H9 (cell line): ENCODE measurements around the gene RAD23B. TPM values are rescaled to one million over a fixed set of nuclear protein-coding genes. Genes with fewer than 3 reads are reported as not detected.

ENCODE experiments used
- DNase-seq: peaks from one replicate; pipeline ENCODE4 v3.0.0-alpha.2; 2017
- H2AFZ ChIP-seq: one replicate; pipeline ENCODE4 v1.6.1; 2013; ENCODE audit warnings: mild to moderate bottlenecking, low read length, control low read depth, moderate library complexity
- H2AK5ac ChIP-seq: 2 replicates; pipeline ENCODE4 v1.6.1; 2013; ENCODE audit warnings: low read length, control low read depth, mixed read lengths; ENCODE audit not compliant: insufficient read length
- H2BK120ac ChIP-seq: one replicate; pipeline ENCODE4 v1.6.1; 2013; ENCODE audit warnings: low read depth, mild to moderate bottlenecking, low read length, control low read depth, inconsistent platforms; ENCODE audit not compliant: poor library complexity, severe bottlenecking
- H2BK12ac ChIP-seq: 2 replicates; pipeline ENCODE4 v1.6.1; 2013; ENCODE audit warnings: low read length, control low read depth, mixed read lengths, low read depth; ENCODE audit not compliant: insufficient read length
- H2BK15ac ChIP-seq: 2 replicates; pipeline ENCODE4 v1.6.1; 2013; ENCODE audit warnings: low read depth, low read length, control low read depth
- H2BK20ac ChIP-seq: one replicate; pipeline ENCODE4 v1.6.1; 2013; ENCODE audit warnings: low read depth, mild to moderate bottlenecking, low read length, control low read depth, inconsistent platforms; ENCODE audit not compliant: poor library complexity, severe bottlenecking
- H2BK5ac ChIP-seq: 2 replicates; pipeline ENCODE4 v1.6.1; 2013; ENCODE audit warnings: low read length, control low read depth, mixed read lengths; ENCODE audit not compliant: insufficient read length
- H3K14ac ChIP-seq: 2 replicates; pipeline ENCODE4 v1.6.1; 2013; ENCODE audit warnings: low read length, control low read depth; ENCODE audit not compliant: insufficient read depth
- H3K18ac ChIP-seq: 2 replicates; pipeline ENCODE4 v1.6.1; 2013; ENCODE audit warnings: low read depth, mild to moderate bottlenecking, mixed read lengths, low read length, control low read depth; ENCODE audit not compliant: insufficient read length
- H3K23ac ChIP-seq: 2 replicates; pipeline ENCODE4 v1.6.1; 2013; ENCODE audit warnings: low read length, control low read depth, mixed read lengths, low read depth; ENCODE audit not compliant: insufficient read length
- H3K23me2 ChIP-seq: 2 replicates; pipeline ENCODE4 v1.6.1; 2013; ENCODE audit warnings: low read depth, mild to moderate bottlenecking, mixed read lengths, low read length, control low read depth; ENCODE audit not compliant: insufficient read length, poor library complexity, severe bottlenecking
- H3K27ac ChIP-seq: 2 replicates; pipeline ENCODE4 v1.5.1; 2013; ENCODE audit warnings: low read length, control low read depth, mixed read lengths, low read depth; ENCODE audit not compliant: insufficient read length
- H3K27me3 ChIP-seq: 2 replicates; pipeline ENCODE4 v1.6.1; 2013; ENCODE audit warnings: low read length, control low read depth, inconsistent platforms; ENCODE audit not compliant: insufficient read depth
- H3K4ac ChIP-seq: 2 replicates; pipeline ENCODE4 v1.6.1; 2013; ENCODE audit warnings: low read depth, mild to moderate bottlenecking, control low read depth, inconsistent platforms, low read length, moderate library complexity
- H3K4me1 ChIP-seq: 2 replicates; pipeline ENCODE4 v1.6.1; 2013; ENCODE audit warnings: low read length, control low read depth, inconsistent platforms; ENCODE audit not compliant: insufficient read depth
- H3K4me2 ChIP-seq: 2 replicates; pipeline ENCODE4 v1.6.1; 2013; ENCODE audit warnings: low read length, control low read depth, mixed read lengths; ENCODE audit not compliant: insufficient read length, insufficient read depth
- H3K56ac ChIP-seq: 2 replicates; pipeline ENCODE4 v1.6.1; 2013; ENCODE audit warnings: low read depth, mild to moderate bottlenecking, mixed read lengths, low read length, control low read depth; ENCODE audit not compliant: insufficient read length
- H3K79me1 ChIP-seq: 2 replicates; pipeline ENCODE4 v1.6.1; 2013; ENCODE audit warnings: low read depth, mild to moderate bottlenecking, moderate library complexity, low read length, control low read depth, inconsistent platforms; ENCODE audit not compliant: insufficient read depth, poor library complexity, severe bottlenecking
- H3K79me2 ChIP-seq: 2 replicates; pipeline ENCODE4 v1.6.1; 2013; ENCODE audit warnings: low read length, control low read depth, inconsistent platforms; ENCODE audit not compliant: insufficient read depth
- H3K9ac ChIP-seq: 2 replicates; pipeline ENCODE4 v1.6.1; 2013; ENCODE audit warnings: low read length, control low read depth, mixed read lengths; ENCODE audit not compliant: insufficient read length; ENCODE audit errors: extremely low read depth
- H3K9me3 ChIP-seq: one replicate; pipeline ENCODE4 v1.6.1; 2013; ENCODE audit warnings: low read depth, low read length, inconsistent platforms; ENCODE audit not compliant: control insufficient read depth
- H3T11ph ChIP-seq: one replicate; pipeline ENCODE4 v1.6.1; 2013; ENCODE audit warnings: mild to moderate bottlenecking, low read length, control low read depth, inconsistent platforms
- H4K20me1 ChIP-seq: one replicate; pipeline ENCODE4 v1.6.1; 2013; ENCODE audit not compliant: control insufficient read depth, insufficient read length, insufficient read depth
- H4K5ac ChIP-seq: 2 replicates; pipeline ENCODE4 v1.6.1; 2013; ENCODE audit warnings: low read depth, mild to moderate bottlenecking, mixed read lengths, low read length, control low read depth; ENCODE audit not compliant: insufficient read length
- H4K8ac ChIP-seq: replicated peaks from 2 replicates; pipeline ENCODE4 v1.6.1; 2013; ENCODE audit warnings: low read length, control low read depth, mixed read lengths, low read depth; ENCODE audit not compliant: insufficient read length
- H4K91ac ChIP-seq: 2 replicates; pipeline ENCODE4 v1.6.1; 2013; ENCODE audit warnings: low read depth, mild to moderate bottlenecking, moderate library complexity, mixed read lengths, low read length, control low read depth; ENCODE audit not compliant: insufficient read length
- H3K27ac Mint-ChIP-seq, 3 experiments: 2 replicates in 2 of 3; 3 replicates in 1 of 3; pipeline ENCODE4 v1.8.0; 2020 to 2021; ENCODE audit warnings: mixed read lengths in 3 of 3, mild to moderate bottlenecking in 1 of 3, moderate library complexity in 1 of 3
- H3K27me3 Mint-ChIP-seq: 2 replicates; pipeline ENCODE4 v1.8.0; 2021; ENCODE audit warnings: low read depth, mild to moderate bottlenecking, moderate library complexity, mixed read lengths
- H3K36me3 Mint-ChIP-seq, 3 experiments: 2 replicates in 2 of 3; 3 replicates in 1 of 3; pipeline ENCODE4 v1.8.0; 2020 to 2021; ENCODE audit warnings: low read depth in 3 of 3, mixed read lengths in 3 of 3; ENCODE audit not compliant: insufficient read depth in 1 of 3
- H3K4me1 Mint-ChIP-seq, 2 experiments: 2 replicates each; pipeline ENCODE4 v1.8.0; 2020; ENCODE audit warnings: mixed read lengths in 2 of 2
- H3K4me3 Mint-ChIP-seq, 2 experiments: 2 replicates in 1 of 2; 3 replicates in 1 of 2; pipeline ENCODE4 v1.8.0; 2020 to 2021; ENCODE audit warnings: mild to moderate bottlenecking in 2 of 2, mixed read lengths in 2 of 2, moderate library complexity in 1 of 2
- H3K9me3 Mint-ChIP-seq, 2 experiments: 2 replicates in 1 of 2; 3 replicates in 1 of 2; pipeline ENCODE4 v1.8.0; 2020; ENCODE audit warnings: mild to moderate bottlenecking in 2 of 2, mixed read lengths in 2 of 2, moderate library complexity in 1 of 2
- WGBS: extraction: QIAGEN DNeasy Blood & Tissue Kit; methylation state at CpG from one replicate; pipeline ENCODE4 v1.1.7; 2013; ENCODE audit warnings: missing lambda C conversion rate, low lambda C conversion rate, mixed read lengths; ENCODE audit not compliant: insufficient read length; ENCODE audit errors: extremely low coverage; 5-methylcytosine and 5-hydroxymethylcytosine counted together
- total RNA-seq: library from RNA; stranded (reverse); gene quantifications from 2 replicates; pipeline ENCODE4 v1.2.1, GENCODE V29; 2021
- TF ChIP-seq, protein P1 (sequence below): fragments of 200-600 bp; sonication (generic); conservative IDR thresholded peaks from 3 replicates; pipeline ENCODE4 v1.8.0; 2021; ENCODE audit warnings: antibody characterized with exemption, mild to moderate bottlenecking

Gene RAD23B
- total RNA-seq, 1 experiment from 2014 or later = 154 TPM

DNA sequence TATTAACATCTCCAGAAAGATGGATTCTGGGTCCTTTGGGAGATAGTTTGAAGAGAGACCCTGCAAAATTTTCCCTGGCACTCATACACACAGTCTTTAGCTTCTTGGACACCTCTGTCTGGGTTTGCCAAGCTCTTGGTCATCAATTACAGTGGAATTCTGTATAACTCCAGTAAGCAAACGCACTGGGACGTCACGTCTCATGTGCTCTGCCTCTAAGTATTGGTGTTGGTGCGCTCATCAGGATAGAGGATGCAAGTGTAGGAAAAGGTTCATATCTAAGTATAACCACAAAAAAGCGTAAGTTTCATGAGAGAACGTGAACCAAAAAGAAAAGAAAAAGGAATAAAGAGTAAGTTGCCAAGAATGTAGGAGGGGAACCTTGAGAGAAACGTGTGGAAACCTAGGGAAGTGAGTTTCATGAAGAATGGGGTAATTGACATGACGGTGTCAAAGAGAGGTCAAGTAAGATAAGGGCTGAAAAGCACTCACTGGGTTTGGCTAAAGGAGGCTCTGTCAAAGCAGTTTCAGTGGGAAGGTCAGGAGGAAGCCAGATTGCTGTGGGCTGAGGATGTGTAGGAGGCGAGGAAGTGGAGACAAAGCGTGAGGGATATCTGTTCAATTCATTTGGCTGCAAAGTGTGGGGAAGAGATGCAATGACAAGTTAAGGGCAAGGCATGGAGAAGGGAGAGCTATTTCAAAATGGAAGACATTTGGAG is 92.7 kb downstream of the RAD23B start:
- H3K4me3 Mint-ChIP-seq = no peak overlapping the region
- Histone ChIP-seq H3K4me1 (no peaks in the 10 kb centered on the region), H3K56ac (no peak overlapping the region), H4K20me1 (no peaks in the 10 kb centered on the region), H3K23me2 (no peaks in the 10 kb centered on the region), H3K9ac (no peak overlapping the region), H3K79me1 (no peaks in the 10 kb centered on the region), H3K27ac (no peak overlapping the region), H3K4me2 (no peak overlapping the region), H4K5ac (no peak overlapping the region), H3K14ac (no peak overlapping the region), H2AK5ac (no peak overlapping the region), H2BK12ac (no peak overlapping the region), H3K79me2 (no peaks in the 10 kb centered on the region), H3K9me3 (no peaks in the 10 kb centered on the region), H3K23ac (no peak overlapping the region), H2BK5ac (no peak overlapping the region), H4K91ac (no peak overlapping the region), H2AFZ (no peak overlapping the region), H3K4ac (no peak overlapping the region), H2BK20ac (peak overlapping the region; percentile 26), H3K18ac (no peak overlapping the region), H2BK120ac (no peak overlapping the region), H2BK15ac (no peak overlapping the region), H3T11ph (no peak overlapping the region), H4K8ac (no peak overlapping the region), H3K27me3 (no peaks in the 10 kb centered on the region)
- peaks cover 3% of the 10 kb centered on the region; the same call in 1 of the 2 replicates for H3K27me3 Mint-ChIP-seq
- H3K4me1 Mint-ChIP-seq = no peaks in the 10 kb centered on the region
- TF ChIP-seq, protein P1, sequence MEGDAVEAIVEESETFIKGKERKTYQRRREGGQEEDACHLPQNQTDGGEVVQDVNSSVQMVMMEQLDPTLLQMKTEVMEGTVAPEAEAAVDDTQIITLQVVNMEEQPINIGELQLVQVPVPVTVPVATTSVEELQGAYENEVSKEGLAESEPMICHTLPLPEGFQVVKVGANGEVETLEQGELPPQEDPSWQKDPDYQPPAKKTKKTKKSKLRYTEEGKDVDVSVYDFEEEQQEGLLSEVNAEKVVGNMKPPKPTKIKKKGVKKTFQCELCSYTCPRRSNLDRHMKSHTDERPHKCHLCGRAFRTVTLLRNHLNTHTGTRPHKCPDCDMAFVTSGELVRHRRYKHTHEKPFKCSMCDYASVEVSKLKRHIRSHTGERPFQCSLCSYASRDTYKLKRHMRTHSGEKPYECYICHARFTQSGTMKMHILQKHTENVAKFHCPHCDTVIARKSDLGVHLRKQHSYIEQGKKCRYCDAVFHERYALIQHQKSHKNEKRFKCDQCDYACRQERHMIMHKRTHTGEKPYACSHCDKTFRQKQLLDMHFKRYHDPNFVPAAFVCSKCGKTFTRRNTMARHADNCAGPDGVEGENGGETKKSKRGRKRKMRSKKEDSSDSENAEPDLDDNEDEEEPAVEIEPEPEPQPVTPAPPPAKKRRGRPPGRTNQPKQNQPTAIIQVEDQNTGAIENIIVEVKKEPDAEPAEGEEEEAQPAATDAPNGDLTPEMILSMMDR = no peak
- no CpG with 5 or more reads among the region's 10 CpGs for WGBS
- DNase-seq = no peak
- H3K9me3 Mint-ChIP-seq = no peaks in the 10 kb centered on the region
- no peak overlapping the region for H3K27ac Mint-ChIP-seq
- H3K36me3 Mint-ChIP-seq = no peaks in the 10 kb centered on the region
